CD4-positive, alpha-beta T cell treated with Interferon gamma for 1 hour (primary cell): ENCODE data around the gene MAPRE3.

Source experiments
- DNase-seq: peaks from one replicate; pipeline ENCODE4 v3.0.0-alpha.2; 2020

Gene MAPRE3

GRCh38 chr2:26951236-26951635 is 19.2 kb upstream of the MAPRE3 start:
- no peak for DNase-seq

- no peak for DNase-seq
These were observed 18.1 kb upstream of the MAPRE3 start for GRCh38 chr2:26952374-26952773.

DNA sequence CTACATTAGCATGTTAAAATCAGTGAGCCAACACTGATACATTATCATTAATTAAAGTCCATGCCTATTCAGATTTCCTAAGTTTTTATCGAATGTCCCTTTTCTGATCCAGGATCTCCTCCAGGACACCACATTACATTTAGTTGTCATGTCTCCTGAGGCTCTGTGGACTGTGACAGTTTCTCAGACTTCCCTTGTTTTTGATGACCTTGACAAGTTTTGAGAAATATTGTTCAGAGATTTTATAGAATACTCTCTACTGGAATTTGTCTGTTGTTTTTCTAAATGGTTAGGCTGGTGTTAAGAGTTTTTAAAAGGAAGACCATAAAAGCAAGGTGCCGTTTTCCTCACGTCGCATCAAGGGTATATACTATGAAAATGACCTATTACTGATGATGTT is 16.3 kb upstream of the MAPRE3 start:
- DNase-seq = no peak

DNA sequence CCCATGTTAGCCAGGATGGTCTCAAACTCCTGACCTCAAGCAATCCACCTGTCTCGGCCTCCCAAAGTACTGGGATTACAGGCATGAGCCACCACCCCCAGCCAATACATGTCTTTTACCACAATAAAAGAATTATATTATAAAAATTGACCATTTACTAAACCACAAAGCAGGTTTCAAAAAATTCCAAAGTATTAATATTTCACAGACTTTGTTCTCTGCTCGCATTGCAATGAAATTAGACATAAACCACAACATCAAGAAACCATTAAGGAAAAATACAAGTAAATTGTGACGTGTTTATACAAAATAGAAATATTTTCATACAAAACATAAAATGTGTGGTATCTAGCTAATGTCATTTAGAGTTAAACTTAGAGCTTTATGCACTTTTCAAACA is 13.4 kb upstream of the MAPRE3 start:
- no peak for DNase-seq

DNA sequence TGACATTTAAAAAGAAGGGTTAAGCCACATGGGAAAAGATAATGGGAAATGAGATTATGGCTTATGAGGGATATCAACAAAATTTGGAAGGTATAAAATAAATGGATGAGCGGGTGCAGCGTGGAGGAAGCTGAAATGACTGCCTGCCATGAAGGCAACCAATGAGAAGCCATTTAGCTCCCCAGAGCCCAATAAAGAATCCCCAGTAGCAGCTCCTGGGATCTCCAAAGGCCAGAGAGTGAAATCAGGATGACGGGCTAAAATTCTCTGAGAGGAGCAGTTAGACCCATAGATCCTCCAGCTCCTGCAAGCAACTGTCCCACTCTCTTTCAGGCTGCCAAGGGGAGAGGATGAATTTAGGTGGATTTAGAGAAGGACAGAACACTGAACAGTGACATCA is 12.9 kb upstream of the MAPRE3 start:
- no peak for DNase-seq

GRCh38 chr2:26959331-26959730 is 11.1 kb upstream of the MAPRE3 start:
- DNase-seq = no peak

- no peak for DNase-seq
These were observed 5.8 kb upstream of the MAPRE3 start for GRCh38 chr2:26964446-26965130.

GRCh38 chr2:26968001-26968400 is 2.4 kb upstream of the MAPRE3 start:
- DNase-seq = no peak

GRCh38 chr2:26969077-26969844 is 1.2 kb upstream of the MAPRE3 start:
- no peak for DNase-seq

GRCh38 chr2:26970928-26971627 is 641 bp downstream of the MAPRE3 start:
- DNase-seq = no peak

- DNase-seq = no peak
These were observed 1.7 kb downstream of the MAPRE3 start for GRCh38 chr2:26971911-26972786.

GRCh38 chr2:26974352-26974751 is 3.9 kb downstream of the MAPRE3 start:
- DNase-seq = no peak

GRCh38 chr2:26975102-26975501 is 4.7 kb downstream of the MAPRE3 start:
- no peak for DNase-seq

DNA sequence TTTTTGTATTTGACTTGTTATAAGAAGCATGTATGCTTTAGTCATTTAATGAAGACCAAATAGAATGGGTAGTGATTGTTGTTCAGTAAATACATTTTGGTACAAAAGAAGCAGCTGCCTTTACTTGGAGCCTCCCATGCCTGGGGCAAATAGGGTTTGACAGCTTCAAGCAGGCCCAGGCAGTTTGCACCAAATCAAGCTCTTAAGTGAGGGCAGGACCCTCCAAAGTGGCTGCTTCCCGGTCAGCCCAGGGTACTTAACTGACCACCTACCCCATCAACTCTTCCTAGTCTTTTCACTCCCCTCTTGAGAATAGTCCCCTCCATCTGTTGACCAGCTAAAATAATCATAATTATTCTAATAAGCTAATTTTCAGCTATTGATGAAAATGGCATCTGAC is 5.2 kb downstream of the MAPRE3 start:
- no peak for DNase-seq

DNA sequence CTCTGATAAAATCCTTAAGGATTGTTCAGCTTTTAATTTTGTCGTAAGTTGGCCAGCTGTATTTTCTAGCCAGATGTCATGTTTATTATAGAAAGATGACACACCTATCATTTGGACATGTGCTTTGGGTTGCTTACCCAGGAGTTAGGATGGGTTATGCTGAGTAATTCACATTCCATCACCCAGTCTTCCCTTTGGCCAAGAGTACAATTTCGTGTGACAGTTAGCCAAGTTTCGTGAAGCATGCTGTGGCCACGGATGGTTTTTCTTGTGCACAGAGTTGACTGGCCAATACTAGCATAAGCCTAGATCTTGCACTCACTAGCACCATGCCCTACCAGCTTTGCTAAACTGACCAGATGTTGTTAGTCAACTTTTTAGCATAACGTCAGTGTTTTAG is 5.8 kb downstream of the MAPRE3 start:
- DNase-seq = no peak

DNA sequence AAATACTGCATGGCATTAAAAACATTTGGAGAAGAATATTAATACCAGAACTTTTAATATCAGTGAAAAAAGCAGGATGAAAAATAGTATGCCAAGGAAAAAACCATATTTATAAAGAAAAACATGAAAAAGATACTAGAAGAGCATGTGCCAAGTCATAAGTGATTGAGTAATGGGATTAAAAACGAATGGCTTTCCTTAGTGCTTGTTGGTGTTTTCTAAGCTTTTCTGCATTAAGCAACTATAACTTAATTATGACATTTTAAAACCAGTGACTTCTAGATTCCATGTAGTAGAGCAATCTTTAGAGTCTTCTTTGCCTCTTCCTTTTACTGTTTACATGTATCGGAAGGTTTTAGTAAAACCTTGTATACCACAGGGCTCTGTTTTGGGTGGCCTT is 6.6 kb downstream of the MAPRE3 start:
- DNase-seq = no peak

GRCh38 chr2:26978061-26978596 is 7.7 kb downstream of the MAPRE3 start:
- DNase-seq = no peak

GRCh38 chr2:26979741-26980140 is 9.3 kb downstream of the MAPRE3 start:
- DNase-seq = no peak

DNA sequence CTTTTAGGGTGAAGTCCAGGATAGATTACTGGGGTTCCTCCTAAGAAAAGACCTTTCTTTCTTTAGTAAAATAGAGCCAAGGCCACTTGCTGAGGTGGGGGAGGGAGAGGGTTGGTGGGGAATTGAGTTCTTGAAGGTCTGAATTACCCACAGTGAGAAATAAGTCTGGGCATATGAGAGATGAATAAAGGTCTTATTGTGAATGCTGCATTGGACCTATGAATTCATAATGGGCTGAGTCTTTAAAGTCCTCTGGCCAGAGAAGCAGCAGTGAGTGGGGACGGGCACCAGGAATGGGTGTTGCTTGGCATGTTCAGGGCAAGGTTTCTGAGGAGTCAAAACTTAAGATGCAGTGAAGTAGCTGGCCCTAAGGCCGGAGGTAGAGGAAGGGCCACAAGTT is 10.5 kb downstream of the MAPRE3 start:
- DNase-seq = no peak

GRCh38 chr2:26982102-26982742 is 11.8 kb downstream of the MAPRE3 start:
- no peak for DNase-seq

- no peak for DNase-seq
These were observed 13.3 kb downstream of the MAPRE3 start for GRCh38 chr2:26983746-26984145.

GRCh38 chr2:26985807-26986206 is 15.4 kb downstream of the MAPRE3 start:
- no peak for DNase-seq
